ENCODE data around the gene FOXL2NB.

GRCh38 chr3:138933068-138933668, 13.8 kb upstream of the FOXL2NB start:
- TF ChIP-seq CTCF (IDR thresholded peaks at IDR 0.05) (no peak), POLR2A (IDR thresholded peaks at IDR 0.05) (no peak)

Data from uterus (tissue), 2 donors.